OCI-LY7 (cell line): ENCODE data around the gene PSMG2.

Source experiments
- EZH2phosphoT487 ChIP-seq: fragments of 200-600 bp; sonication (generic); IDR thresholded peaks from 2 replicates; pipeline ENCODE4 v1.6.1; 2018; ENCODE audit warnings: low read depth, borderline replicate concordance, mild to moderate bottlenecking, mixed run types, antibody characterized with exemption, low read length, moderate library complexity, mixed read lengths
- TF ChIP-seq, protein P1 (sequence below): fragments of 200-600 bp; sonication (generic); conservative IDR thresholded peaks from 2 replicates; pipeline ENCODE4 v1.5.1; 2014; ENCODE audit warnings: mild to moderate bottlenecking, antibody characterized with exemption, low read length, moderate library complexity, mixed read lengths

DNA sequence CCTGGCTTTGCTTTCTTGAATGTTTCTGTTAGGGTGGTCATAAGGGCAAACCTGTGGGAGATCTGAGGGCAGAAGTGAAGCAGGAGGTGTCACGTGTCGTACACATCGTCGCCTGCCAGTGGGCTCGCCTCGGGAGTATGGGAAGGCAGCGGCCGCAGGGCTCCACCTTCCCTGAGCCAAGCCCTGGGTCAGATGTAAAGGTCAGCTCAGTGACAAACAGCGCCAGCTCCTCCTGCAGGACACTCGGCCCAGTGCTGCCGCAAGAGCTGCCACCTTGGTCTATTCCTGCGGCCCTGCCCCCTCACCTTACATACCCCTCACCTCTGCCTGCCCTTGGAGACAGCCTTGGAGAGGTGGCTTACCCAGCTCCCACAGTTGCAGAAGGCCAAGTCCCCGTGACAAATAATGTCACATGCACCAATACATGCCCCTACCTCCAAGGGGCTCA lies 64.2 kb downstream of the PSMG2 start:
- TF ChIP-seq, protein P1, sequence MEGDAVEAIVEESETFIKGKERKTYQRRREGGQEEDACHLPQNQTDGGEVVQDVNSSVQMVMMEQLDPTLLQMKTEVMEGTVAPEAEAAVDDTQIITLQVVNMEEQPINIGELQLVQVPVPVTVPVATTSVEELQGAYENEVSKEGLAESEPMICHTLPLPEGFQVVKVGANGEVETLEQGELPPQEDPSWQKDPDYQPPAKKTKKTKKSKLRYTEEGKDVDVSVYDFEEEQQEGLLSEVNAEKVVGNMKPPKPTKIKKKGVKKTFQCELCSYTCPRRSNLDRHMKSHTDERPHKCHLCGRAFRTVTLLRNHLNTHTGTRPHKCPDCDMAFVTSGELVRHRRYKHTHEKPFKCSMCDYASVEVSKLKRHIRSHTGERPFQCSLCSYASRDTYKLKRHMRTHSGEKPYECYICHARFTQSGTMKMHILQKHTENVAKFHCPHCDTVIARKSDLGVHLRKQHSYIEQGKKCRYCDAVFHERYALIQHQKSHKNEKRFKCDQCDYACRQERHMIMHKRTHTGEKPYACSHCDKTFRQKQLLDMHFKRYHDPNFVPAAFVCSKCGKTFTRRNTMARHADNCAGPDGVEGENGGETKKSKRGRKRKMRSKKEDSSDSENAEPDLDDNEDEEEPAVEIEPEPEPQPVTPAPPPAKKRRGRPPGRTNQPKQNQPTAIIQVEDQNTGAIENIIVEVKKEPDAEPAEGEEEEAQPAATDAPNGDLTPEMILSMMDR: no peak
- TF ChIP-seq EZH2phosphoT487: no peak
